GM21360 (cell line): ENCODE measurements around the gene C1QTNF6.

ENCODE experiments used
- ATAC-seq: cut with Tn5 transposase; IDR thresholded peaks from one replicate; pipeline ENCODE4 v1.9.1; 2021; ENCODE audit warnings: mild to moderate bottlenecking, moderate library complexity; ENCODE audit not compliant: unreplicated experiment

C1QTNF6 gene

DNA sequence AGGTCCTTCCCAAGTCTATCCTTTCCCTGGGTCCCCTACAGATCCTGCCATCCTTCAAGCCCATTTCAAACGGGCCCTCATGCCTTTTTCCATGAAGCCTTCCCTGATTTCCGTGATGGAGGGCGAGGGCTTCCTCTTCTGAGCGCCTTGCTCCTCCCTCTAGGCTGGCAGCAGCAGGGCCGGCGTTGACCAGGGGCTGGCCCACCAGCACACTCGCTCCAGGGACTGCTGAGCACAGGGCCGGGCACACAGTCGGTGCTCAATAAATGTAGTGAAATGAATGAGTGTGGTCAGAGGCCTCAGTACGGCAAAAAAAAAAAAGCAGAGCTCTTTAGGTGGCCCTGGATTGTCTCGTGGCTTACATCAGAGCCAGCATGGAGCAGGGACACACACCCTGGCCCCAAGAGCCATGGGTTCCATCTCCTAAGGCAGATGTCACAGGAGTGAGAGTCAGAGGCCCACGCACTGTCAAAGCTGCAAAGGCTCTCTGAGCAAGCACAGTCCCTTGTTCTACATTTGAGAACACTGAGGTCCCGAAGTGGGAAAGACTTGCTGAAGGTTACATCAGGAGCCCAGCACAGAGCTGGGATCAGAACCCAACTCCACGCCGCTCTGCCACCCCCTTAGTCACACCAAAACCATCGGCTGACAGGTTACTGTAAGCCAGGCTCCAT lies 41.4 kb downstream of the C1QTNF6 start:
- ATAC-seq, result no peak

DNA sequence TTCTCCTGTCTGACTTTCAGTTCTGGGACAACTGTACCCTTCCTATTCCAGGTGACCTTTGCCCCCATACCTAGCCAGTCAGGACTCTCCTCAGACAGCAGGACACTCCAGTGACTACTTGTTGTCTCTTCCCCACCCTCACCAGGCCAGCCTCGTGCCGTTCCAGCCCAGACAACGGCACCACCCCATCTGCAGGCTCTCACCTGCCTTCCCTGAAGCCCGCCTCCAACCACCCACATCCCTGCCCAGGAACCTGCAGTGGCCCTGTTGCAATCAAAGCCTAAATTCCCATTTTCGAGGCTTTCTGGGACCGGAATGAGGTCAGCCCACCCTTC lies 42.0 kb downstream of the C1QTNF6 start:
- no peak for ATAC-seq

DNA sequence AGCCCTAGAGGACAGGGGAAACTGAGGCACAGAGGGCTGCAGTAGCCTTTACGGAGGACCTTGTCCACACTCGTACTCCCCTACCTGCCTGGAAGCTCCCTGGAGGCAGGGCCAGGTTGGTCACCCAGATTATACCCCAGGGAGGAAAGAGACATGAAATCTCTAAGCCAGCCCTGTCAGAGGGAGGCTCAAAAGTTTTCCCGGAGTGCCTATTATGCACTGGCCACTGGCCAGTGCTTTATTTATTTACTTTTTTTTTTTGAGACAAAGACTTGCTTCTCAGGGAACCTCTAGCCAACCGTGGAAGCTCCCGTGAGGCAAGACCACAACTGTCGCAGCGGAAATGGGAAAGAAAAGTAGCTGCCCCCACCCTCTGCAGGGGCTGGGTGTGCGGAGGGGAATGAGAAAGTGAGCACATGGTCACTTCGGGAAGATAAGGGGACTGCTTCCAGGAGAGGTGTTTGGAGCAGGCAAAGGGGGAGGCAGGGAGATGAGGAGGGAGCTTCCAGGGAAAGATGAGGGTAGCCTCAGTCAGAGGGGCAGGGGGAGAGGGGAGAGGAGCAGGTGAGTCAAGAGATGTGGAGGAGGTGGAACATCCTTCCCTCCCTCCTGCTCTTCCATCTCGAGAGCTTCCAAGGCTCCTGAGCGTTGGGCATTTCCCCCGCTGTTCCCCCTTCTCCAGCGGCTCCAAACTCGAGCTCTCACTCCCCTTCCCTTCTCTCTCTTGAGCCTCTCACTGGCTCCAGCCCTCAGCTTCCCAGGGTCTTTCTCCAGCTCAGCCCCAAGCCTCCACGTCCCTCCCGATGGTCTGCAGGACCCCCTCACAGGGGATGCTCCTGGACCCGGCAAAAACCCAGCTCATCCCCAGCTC lies 42.6 kb downstream of the C1QTNF6 start:
- ATAC-seq, result no peak

DNA sequence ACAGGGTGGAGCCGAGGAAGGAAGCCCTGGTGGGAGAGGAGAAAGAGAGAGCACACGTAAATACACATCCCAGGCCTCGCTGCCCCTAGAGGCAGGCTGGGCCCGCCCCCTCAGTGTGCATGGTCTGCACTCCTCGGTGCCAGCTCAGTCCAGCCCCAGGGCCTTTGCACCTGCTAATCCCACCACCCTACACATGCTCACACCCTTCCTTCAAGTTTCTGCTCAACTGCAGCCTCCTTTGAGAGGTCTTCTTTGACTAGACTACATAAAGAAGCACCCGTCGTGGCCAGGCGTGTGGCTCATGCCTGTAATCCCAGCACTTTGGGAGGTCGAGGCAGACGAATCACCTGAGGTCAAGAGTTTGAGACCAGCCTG lies 43.9 kb downstream of the C1QTNF6 start:
- no peak for ATAC-seq

DNA sequence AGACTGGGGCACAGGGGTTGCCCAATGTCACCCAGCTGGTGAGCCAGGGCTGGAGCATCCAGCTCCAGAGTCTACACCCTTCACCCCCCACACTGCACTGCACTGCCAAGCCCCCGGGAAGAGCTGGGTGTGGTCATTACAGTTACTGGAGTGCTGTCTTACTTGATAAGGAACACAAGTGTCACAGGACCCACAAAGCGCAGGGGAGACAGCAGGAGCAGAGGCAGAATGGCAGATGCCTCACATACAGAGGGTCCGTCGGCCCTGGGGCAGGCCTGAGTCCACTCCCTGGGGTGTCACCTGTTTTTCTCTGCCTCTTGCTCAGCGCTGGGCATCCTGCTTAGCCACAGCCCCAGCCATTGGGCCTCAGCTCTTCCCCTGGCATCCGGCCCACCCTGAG lies 46.1 kb downstream of the C1QTNF6 start:
- no peak for ATAC-seq

DNA sequence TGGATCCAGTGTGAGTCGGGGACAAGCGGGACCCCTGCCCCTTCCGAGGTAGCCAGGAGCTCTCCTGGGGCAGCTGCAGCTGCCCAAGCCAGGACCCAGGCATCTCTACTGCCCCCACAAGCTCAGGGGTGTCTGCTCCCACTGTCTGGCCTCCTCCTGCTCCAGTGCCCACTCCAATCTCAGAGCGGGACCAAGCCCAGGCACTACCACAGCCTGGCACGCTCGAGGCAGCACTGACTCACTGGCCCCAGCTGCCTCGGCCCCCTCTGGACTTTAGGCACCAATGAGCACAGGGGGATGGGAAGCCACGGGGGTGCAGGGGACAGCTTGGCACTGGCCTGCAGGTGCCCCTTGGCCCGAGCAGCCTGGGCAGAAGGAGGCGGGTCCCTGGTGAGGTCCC lies 46.6 kb downstream of the C1QTNF6 start:
- ATAC-seq, result no peak

DNA sequence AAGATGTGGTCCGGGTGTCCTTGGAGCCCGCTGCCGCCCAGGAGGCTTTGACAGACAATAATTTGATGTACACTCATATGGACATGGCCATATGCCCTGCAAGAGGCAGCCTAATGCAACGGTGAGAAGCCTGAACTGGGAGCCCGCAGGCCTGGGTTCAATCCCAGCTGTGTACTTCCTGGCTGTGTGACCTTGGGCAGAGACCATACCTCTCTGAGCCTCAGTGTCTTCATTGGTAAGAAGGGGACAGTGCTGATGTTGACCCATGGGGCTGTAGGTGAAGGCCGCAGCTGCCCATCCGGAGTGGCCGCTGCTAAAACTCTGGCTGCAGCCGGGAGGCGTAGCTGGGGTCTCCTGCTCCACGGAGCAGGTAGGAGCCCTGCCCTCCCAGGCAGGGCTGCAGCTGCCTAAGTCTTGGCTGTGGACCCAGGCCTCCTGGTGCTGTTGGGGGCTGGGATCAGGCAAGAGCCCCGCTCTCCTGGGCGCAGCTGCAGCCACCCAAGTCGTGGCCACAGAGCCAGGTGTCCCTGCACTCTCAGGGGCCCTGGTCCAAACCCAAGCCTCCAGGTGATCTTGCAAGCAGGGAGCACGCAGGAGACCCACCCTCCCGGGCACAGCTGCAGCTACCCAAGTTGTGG lies 47.2 kb downstream of the C1QTNF6 start:
- no peak for ATAC-seq

DNA sequence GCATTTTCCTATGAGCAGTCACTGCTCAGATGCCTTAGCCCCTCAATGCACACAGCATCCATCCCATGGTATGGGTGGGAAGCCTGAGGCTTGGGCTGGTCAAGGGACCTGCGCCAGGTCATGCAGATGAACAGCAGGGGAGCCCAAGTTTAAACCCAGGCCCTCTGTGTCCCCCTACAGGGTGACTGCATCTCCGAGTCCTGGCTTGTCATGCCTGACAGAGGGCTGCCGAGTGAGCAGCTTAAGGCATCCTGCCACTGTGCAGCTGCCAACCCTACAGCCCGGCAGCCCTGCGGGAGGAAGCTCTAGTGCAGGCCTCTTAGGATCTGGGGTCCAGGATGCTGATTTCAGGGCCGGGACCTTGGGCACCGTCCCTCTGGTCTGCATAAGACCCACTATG lies 48.3 kb downstream of the C1QTNF6 start:
- ATAC-seq, result no peak

DNA sequence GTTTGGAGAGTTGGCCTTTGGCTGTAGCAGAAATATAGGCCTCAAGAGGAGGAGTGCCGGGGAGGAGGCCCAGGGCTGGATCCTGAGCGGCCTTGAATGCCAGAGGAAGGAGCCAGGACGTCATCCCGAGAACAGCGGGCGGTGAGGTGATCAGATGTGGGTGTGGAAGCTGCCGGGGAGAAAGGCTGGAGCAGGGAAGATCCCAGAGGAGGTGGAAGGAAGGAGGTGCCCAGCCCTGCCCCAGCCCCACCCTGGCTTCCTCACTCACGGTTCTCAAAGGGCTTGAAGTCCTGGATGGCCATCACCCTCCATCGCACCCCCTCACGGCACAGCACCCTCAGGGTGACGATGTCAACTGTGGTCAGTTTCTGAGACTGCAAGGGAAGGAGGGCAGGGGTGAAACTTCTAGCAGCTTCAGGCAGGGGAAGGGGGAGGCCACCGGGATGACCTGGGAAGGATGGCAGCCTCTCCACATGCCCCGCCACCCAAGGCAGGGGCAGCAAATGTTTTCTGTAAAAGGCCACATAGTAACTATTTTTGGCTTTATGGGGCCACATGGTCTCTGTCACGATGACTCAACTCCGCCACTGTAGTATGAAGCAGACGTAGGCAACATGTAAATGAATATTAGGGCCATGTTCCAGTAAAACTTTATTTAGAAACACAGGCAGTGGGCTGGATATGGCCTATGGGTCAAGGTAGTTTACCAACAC lies 49.0 kb downstream of the C1QTNF6 start:
- ATAC-seq, result no peak

DNA sequence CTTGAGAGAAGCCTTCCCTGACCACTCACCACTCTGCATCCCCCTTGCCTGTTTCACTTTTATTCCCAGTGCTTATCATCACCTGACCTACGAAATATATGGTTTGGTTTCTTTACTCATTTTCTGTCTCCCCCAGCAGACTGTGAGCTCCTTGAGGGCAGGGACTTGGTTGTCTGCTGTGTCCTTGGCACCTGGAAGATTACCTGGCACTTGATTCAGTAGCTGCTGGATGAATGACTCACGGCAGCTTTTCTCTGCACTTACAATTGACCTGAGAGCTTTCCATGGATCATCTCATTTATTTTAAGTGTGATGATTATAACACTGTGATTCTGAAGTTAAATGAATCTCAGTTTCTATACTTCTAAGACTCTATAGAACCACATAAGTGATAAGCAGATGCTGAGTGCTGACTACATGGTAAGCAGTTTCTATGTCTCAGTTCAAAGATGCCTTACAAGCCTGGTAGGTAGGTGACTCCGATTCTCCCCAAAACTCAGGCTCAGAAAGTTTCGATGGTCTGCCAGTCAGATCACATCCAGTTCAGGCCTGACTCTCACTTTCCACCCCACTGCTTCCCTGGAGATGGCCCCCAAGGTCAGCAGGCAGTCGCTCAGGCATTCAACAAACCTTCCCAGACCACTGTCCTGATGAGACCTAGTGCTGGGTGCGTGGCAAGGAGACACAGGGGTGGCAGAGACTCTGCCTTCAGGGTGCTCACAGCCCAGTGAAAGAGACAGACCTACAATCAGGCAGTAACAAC lies 50.0 kb downstream of the C1QTNF6 start:
- ATAC-seq, result no peak

DNA sequence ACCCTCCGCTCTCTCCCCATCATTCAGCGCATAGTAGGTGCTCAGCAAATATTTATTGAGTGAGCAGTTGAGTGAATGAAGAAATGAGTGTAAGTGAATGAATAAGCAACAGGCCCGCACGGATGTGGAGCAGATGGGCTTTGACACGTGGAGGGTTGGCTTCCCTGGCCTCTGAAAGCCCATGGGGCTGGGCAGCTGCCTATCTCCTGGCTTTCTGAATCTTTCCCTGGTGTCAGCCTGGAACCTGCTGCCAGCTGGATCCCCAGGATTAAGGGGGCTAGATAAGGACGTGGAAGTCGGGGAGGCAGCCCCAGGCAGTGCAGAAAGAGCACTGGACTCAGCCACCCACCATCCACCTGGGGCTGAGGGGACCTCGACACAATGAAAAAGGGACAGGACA lies 50.9 kb downstream of the C1QTNF6 start:
- ATAC-seq, result no peak

DNA sequence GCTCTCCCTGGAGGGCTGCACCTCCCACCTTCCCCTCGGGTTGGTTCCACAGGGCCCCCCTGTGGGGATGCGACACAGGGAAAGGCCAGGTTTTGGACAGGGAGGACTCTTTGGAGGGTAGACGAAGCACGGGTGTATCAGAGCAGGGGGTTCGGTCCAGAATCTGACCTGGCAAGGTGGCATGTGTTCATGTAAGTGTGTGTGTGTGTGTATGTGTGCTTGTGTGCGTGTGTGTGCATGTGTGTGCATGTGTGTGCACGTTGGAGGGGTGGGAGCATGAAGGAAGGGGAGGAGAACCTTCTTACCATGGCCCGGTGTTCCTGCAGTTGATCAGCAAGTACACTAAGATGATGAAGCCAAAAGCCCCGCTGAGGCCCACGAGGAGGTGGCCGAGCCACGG lies 53.0 kb downstream of the C1QTNF6 start:
- ATAC-seq, result no peak

DNA sequence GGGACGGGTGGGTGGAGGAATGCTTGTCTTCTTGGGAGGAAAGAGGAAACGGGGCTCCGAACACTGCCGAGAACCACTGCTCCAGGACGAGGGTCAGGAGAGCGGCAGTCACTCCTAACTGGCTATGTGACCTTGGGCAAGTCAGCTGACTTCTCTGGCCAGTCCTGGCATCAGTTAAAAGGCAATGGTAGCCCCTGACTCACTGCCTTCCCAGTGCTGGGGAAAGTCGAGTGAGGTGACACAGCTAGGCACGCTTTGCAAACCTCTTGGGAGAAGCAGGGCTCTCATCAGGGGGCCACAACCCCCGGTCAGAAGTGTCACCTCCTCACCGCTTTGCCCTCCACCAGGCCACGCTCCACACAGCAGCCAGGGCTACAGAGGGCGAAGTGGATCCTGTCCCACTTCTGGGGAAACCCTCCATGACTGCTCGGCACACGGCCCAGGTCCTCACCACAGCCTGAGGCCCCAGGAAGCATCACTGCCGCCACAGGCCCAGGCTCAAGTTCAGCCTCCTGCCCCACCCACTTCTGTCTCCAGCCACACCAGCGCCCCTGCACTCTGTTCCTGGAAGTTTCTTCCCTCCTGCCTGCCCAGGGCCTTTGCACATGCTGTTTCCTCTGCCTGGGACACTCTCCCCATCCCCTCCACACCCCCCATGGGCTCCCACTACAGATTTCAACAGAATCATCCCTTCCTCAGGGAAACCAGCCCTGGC lies 54.6 kb downstream of the C1QTNF6 start:
- ATAC-seq, result no peak

DNA sequence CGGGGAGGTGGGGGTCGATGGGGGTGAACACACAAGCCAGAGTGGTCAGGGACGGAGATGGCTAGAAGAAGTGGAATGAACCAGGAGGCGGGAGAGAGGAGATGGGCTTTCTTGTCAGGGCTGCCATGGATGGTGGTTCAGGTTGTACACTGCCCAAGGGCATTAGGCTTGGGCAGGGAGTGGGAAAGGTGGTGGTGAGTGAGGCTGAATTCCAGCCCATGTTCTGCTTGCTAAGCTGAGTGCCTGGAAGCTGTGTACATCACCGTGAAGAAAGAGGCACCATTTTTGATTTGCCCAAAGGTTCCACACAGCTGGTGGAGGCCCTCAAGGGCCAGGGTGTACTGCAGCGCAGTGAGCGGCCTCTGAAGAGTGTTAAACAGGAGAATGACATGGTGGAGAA lies 55.3 kb downstream of the C1QTNF6 start:
- no peak for ATAC-seq
